ENCODE data around the gene ITPKB.
"Not testable (repeated sequence)": the region's sequence is repeated elsewhere in the genome, so short reads cannot be mapped to it uniquely, and the experiment has no call there.

Gene ITPKB

GRCh38 chr1:226634166-226634588 is 104.9 kb downstream of the ITPKB start:
- peak; percentile 12 for DNase-seq

- DNase-seq: no peak
Measured at GRCh38 chr1:226633541-226634165, 105.4 kb downstream of the ITPKB start.

GRCh38 chr1:226632922-226633351 is 106.1 kb downstream of the ITPKB start:
- DNase-seq: no peak

GRCh38 chr1:226632169-226632879 is 106.8 kb downstream of the ITPKB start:
- DNase-seq: no peak

- no peak for DNase-seq
Measured at GRCh38 chr1:226631229-226632000, 107.7 kb downstream of the ITPKB start.

- no peak for DNase-seq
Measured at GRCh38 chr1:226630592-226630991, 108.5 kb downstream of the ITPKB start.

- no peak for DNase-seq
Measured at GRCh38 chr1:226629896-226630550, 109.1 kb downstream of the ITPKB start.

GRCh38 chr1:226629210-226629895 is 109.7 kb downstream of the ITPKB start:
- no peak for DNase-seq

GRCh38 chr1:226628612-226629155 is 110.4 kb downstream of the ITPKB start:
- peak; percentile 36 for DNase-seq

- no peak for DNase-seq
Measured at GRCh38 chr1:226627924-226628611, 111.0 kb downstream of the ITPKB start.

GRCh38 chr1:226627050-226627755 is 111.9 kb downstream of the ITPKB start:
- no peak for DNase-seq

GRCh38 chr1:226626577-226626956 is 112.5 kb downstream of the ITPKB start:
- no peak for DNase-seq

- DNase-seq: no peak
Measured at GRCh38 chr1:226625832-226626576, 113.1 kb downstream of the ITPKB start.

GRCh38 chr1:226625326-226625725 is 113.8 kb downstream of the ITPKB start:
- no peak for DNase-seq

GRCh38 chr1:226624526-226624925 is 114.6 kb downstream of the ITPKB start:
- DNase-seq: no peak

GRCh38 chr1:226622012-226622411 is 117.1 kb downstream of the ITPKB start:
- no peak for DNase-seq

GRCh38 chr1:226619031-226619430 is 120.1 kb downstream of the ITPKB start:
- no peak for DNase-seq

GRCh38 chr1:226618380-226618779 is 120.7 kb downstream of the ITPKB start:
- DNase-seq: no peak

GRCh38 chr1:226617719-226618118 is 121.4 kb downstream of the ITPKB start:
- not testable (repeated sequence) for DNase-seq

GRCh38 chr1:226617109-226617508 is 122.0 kb downstream of the ITPKB start:
- no peak for DNase-seq
